ENCODE measurements around the gene VPS13D. TPM values are rescaled to one million over a fixed set of nuclear protein-coding genes. Genes with fewer than 3 reads are reported as not detected.

VPS13D gene
- total RNA-seq, 6 experiments from 2014 or later = 25.9 to 36.9 (median 30.8) TPM

DNA sequence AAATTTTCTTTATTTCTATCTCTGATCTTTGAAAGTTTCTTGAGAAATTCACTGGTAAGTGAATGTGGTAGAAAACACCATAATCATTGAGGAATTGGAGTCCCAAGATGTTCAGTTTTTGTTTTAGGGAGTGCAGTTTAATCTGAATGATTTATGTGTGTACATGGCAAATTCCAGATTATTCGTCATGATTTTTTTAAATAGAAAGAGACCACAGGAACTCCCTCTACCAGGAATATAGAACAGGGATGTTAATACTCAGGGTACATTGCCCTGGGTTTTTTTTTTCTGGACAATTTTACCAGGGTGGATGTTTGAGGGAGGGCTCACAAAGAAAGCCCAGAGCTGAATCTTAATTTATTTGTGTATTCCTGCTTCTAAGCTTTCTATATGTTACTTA lies 109.0 kb downstream of the VPS13D start:
- intact Hi-C loops (cut with DNase I) = no loop called here
- Histone ChIP-seq H3K4me1 (peaks cover 0 to 18% (median 0%) of the 10 kb centered on the region in 4 donors), H3K9me3 (no peaks in the 10 kb centered on the region), H3K27ac (no peak overlapping the region), H3K36me3 (peaks cover 0 to 28% (median 14%) of the 10 kb centered on the region in 4 donors), H3K27me3 (no peaks in the 10 kb centered on the region), H3K4me3 (no peak overlapping the region)
- WGBS (ENCODE audit: insufficient coverage, low coverage, low lambda C conversion rate, missing lambda C conversion rate) = 91% methylated on average over 1 of the region's 1 CpG
- ATAC-seq (no peak), DNase-seq (no peak)
- TF ChIP-seq POLR2A (IDR thresholded peaks at IDR 0.05) (no peak), CTCF (IDR thresholded peaks at IDR 0.05) (no peak)

- no peak overlapping the region for H3K4me3 ChIP-seq
- H3K4me1 ChIP-seq = peaks cover 0 to 17% (median 0%) of the 10 kb centered on the region in 4 donors
- ATAC-seq (peak; percentile 61 to 85 (median 64)), DNase-seq (peak in 1 of 3 donors; percentile 53)
- intact Hi-C loops (cut with DNase I) = no loop called here
- H3K36me3 ChIP-seq = peaks cover 0 to 27% (median 14%) of the 10 kb centered on the region in 4 donors
- no peaks in the 10 kb centered on the region for H3K27me3 ChIP-seq
- H3K9me3 ChIP-seq = no peaks in the 10 kb centered on the region
- WGBS (ENCODE audit: insufficient coverage, low coverage, low lambda C conversion rate, missing lambda C conversion rate) = 51% methylated on average over 3 of the region's 3 CpGs
- TF ChIP-seq POLR2A (IDR thresholded peaks at IDR 0.05) (no peak), CTCF (IDR thresholded peaks at IDR 0.05) (peak; percentile 15 to 45 (median 28))
- H3K27ac ChIP-seq = no peak overlapping the region
Measured at GRCh38 chr1:12339396-12339795, 109.6 kb downstream of the VPS13D start.

DNA sequence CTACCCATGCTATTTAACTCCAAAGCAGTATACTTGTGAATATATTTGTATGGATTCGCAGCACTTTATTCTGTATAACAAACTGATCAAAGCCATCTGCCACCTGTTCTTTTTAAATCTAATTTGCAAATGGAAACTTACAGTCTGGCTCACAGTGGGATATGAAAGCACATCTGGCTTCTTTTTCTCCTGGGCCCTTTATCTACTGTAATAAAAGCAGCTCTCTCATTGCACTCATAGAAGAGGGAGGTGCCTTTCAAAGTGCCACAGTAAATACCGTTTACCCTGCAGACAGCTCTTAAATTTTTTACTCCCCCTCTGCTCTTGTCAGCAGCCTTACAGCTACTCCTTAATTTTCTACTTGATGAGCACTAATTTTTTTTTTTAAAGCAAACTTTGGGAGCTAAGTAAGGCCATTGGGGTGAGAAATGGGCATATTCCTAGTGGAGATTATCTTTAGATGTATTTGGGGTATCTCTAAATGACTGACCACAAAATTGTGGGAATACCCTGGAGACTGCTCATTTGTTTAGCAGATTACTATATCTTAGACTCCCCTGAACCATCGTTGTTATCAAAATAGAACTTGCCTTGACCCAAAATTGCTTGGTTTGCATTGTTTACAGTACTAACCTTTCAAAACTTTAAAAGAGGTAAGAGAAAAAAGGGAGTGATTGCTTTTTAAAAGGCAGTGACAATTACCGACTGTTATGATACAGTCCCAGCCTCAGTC lies 110.1 kb downstream of the VPS13D start:
- H3K36me3 ChIP-seq = peaks cover 0 to 23% (median 14%) of the 10 kb centered on the region in 4 donors
- no peak overlapping the region for H3K27ac ChIP-seq
- TF ChIP-seq CTCF (IDR thresholded peaks at IDR 0.05) (no peak), POLR2A (IDR thresholded peaks at IDR 0.05) (no peak)
- DNase-seq (no peak), ATAC-seq (no peak)
- H3K9me3 ChIP-seq = no peaks in the 10 kb centered on the region
- peaks cover 0 to 22% (median 0%) of the 10 kb centered on the region in 4 donors for H3K4me1 ChIP-seq
- no peaks in the 10 kb centered on the region for H3K27me3 ChIP-seq
- intact Hi-C loops (cut with DNase I) = no loop called here
- 73% methylated on average over 4 of the region's 4 CpGs for WGBS (ENCODE audit: insufficient coverage, low coverage, low lambda C conversion rate, missing lambda C conversion rate)
- H3K4me3 ChIP-seq = no peak overlapping the region

- no peak for TF ChIP-seq CTCF (IDR thresholded peaks at IDR 0.05)
- no peak for TF ChIP-seq POLR2A (IDR thresholded peaks at IDR 0.05)
- DNase-seq (no peak), ATAC-seq (no peak)
- H3K4me1 ChIP-seq = peaks cover 0 to 27% (median 0%) of the 10 kb centered on the region in 4 donors
- WGBS (ENCODE audit: insufficient coverage, low coverage, low lambda C conversion rate, missing lambda C conversion rate) = 66% methylated on average over 3 of the region's 3 CpGs
- no peaks in the 10 kb centered on the region for H3K9me3 ChIP-seq
- intact Hi-C loops (cut with DNase I) = no loop called here
- no peaks in the 10 kb centered on the region for H3K27me3 ChIP-seq
- H3K4me3 ChIP-seq = no peak overlapping the region
- H3K27ac ChIP-seq = no peak overlapping the region
- peaks cover 0 to 20% (median 11%) of the 10 kb centered on the region in 4 donors for H3K36me3 ChIP-seq
Measured at GRCh38 chr1:12340544-12340930, 110.7 kb downstream of the VPS13D start.

Measured in right lobe of liver (tissue), 6 donors.